SU-DHL-6 (cell line): ENCODE results near the gene FITM2.

Experiments used
- H2AFZ ChIP-seq: fragments of 200-600 bp; sonication (generic); 2 replicates; pipeline ENCODE4 v1.6.1; 2014; ENCODE audit warnings: low read depth, mild to moderate bottlenecking, moderate library complexity, mixed read lengths, antibody characterized with exemption, low read length; ENCODE audit not compliant: severe bottlenecking
- H3F3A ChIP-seq: fragments of 200-600 bp; shearing (Covaris generic); 2 replicates; pipeline ENCODE4 v1.6.0; 2016; ENCODE audit warnings: antibody characterized with exemption, mild to moderate bottlenecking; ENCODE audit not compliant: insufficient read depth
- H3K27ac ChIP-seq: fragments of 200-600 bp; sonication (generic); 2 replicates; pipeline ENCODE4 v1.5.1; 2016; ENCODE audit warnings: low read depth, mild to moderate bottlenecking, low read length, moderate library complexity, mixed read lengths
- H3K27me3 ChIP-seq: fragments of 200-600 bp; sonication (generic), shearing (Covaris generic); 2 replicates; pipeline ENCODE4 v1.6.0; 2014; ENCODE audit warnings: mild to moderate bottlenecking, low read length
- H3K36me3 ChIP-seq: fragments of 200-600 bp; sonication (generic); 2 replicates; pipeline ENCODE4 v1.6.1; 2014; ENCODE audit warnings: mild to moderate bottlenecking, low read length, mixed read lengths
- H3K4me2 ChIP-seq: fragments of 300-600, 200-600 bp; shearing (Covaris generic), sonication (generic); 2 replicates; pipeline ENCODE4 v1.6.0; 2014; ENCODE audit warnings: low read length, low read depth, mild to moderate bottlenecking; ENCODE audit not compliant: poor library complexity, severe bottlenecking
- H3K4me3 ChIP-seq: fragments of 200-600 bp; sonication (generic); 2 replicates; pipeline ENCODE4 v1.5.1; 2014; ENCODE audit warnings: antibody characterized with exemption, low read length, mild to moderate bottlenecking, mixed read lengths; ENCODE audit not compliant: insufficient read depth, poor library complexity, severe bottlenecking
- H3K79me2 ChIP-seq: fragments of 200-600 bp; sonication (generic); 2 replicates; pipeline ENCODE4 v1.6.1; 2014; ENCODE audit warnings: mild to moderate bottlenecking, low read length, moderate library complexity; ENCODE audit not compliant: insufficient read depth
- H3K9ac ChIP-seq: fragments of 200-600 bp; sonication (generic); 2 replicates; pipeline ENCODE4 v1.7.0; 2014; ENCODE audit warnings: mild to moderate bottlenecking, low read length
- H3K9me2 ChIP-seq: fragments of 200-600 bp; sonication (generic); replicated peaks from 2 replicates; pipeline ENCODE4 v1.6.1; 2014; ENCODE audit warnings: low read length; ENCODE audit not compliant: insufficient read depth
- H3K9me3 ChIP-seq: fragments of 200-600 bp; sonication (generic); 2 replicates; pipeline ENCODE4 v1.6.1; 2014; ENCODE audit warnings: low read length, mixed read lengths; ENCODE audit not compliant: insufficient read depth
- H4K20me1 ChIP-seq: fragments of 200-600 bp; sonication (generic); 2 replicates; pipeline ENCODE4 v1.6.1; 2014; ENCODE audit warnings: low read depth, mild to moderate bottlenecking, antibody characterized with exemption, low read length, moderate library complexity, mixed read lengths
- EZH2phosphoT487 ChIP-seq: fragments of 200-600 bp; sonication (generic), shearing (Covaris generic); conservative IDR thresholded peaks from 2 replicates; pipeline ENCODE4 v1.6.1; 2018; ENCODE audit warnings: mild to moderate bottlenecking, antibody characterized with exemption, low read length, moderate library complexity, mixed read lengths
- TF ChIP-seq, protein P1 (sequence below): fragments of 200-600 bp; sonication (generic); IDR thresholded peaks from one replicate; pipeline ENCODE4 v1.5.1; 2017; ENCODE audit warnings: antibody characterized with exemption, mild to moderate bottlenecking, low read length, moderate library complexity; ENCODE audit not compliant: insufficient read depth, poor library complexity, severe bottlenecking

FITM2 gene

DNA sequence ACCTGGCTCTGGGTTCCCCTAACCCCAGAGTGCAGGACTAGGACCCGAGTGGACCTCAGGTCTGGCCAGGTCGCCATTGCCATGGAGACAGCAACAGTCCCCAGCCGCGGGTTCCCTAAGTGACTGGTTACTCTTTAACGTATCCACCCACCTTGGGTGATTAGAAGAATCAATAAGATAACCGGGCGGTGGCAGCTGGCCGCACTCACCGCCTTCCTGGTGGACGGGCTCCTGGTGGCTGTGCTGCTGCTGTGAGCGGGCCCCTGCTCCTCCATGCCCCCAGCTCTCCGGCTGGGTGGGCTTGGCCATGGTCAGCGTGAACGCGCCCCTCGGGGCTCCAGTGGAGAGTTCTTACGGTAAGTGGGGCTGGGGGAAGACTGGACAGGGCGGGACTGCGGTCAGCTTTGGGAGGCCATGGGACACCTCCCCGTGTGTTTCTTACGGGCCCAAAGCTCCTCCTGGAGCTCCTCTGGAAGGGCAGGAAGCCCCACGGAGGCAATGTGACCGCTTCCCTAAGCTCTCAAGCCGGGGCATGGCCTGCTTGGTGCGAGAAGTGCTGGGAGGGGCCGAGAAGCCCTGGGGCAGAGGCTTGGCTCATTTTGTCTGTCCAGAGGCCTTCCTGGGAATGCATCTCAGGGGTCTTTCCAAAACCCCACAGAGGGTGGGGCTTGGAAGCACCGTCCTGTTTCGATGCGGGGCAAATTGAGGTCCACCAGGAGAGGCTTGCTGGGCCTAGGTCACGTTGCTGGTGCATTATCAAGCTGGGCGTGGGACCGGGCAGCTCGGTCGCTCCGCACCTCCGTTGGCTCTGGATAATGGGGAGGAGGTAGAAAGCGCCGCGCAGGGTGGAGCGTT lies 44.7 kb upstream of the FITM2 start, which contains the start of gene HNF4A:
Gene HNF4A, plus strand, starts transcription at position 202 of the 855 bp plus-strand sequence. Its CDS starts 106 bp downstream, at position 308.
- no peak within 1 kb of the TSS for H3K4me3 ChIP-seq
- no peaks in the 10 kb centered on the region for H3K27me3 ChIP-seq
- H2AFZ ChIP-seq, result no peak within 1 kb of the TSS
- no peaks in the 10 kb centered on the region for H3K36me3 ChIP-seq
- H4K20me1 ChIP-seq, result no peaks in the 10 kb centered on the region
- H3K9me3 ChIP-seq, result no peaks in the 10 kb centered on the region
- no peak within 1 kb of the TSS for H3K4me2 ChIP-seq
- H3K9me2 ChIP-seq, result no peaks in the 10 kb centered on the region
- TF ChIP-seq EZH2phosphoT487, result no peak
- TF ChIP-seq, protein P1, sequence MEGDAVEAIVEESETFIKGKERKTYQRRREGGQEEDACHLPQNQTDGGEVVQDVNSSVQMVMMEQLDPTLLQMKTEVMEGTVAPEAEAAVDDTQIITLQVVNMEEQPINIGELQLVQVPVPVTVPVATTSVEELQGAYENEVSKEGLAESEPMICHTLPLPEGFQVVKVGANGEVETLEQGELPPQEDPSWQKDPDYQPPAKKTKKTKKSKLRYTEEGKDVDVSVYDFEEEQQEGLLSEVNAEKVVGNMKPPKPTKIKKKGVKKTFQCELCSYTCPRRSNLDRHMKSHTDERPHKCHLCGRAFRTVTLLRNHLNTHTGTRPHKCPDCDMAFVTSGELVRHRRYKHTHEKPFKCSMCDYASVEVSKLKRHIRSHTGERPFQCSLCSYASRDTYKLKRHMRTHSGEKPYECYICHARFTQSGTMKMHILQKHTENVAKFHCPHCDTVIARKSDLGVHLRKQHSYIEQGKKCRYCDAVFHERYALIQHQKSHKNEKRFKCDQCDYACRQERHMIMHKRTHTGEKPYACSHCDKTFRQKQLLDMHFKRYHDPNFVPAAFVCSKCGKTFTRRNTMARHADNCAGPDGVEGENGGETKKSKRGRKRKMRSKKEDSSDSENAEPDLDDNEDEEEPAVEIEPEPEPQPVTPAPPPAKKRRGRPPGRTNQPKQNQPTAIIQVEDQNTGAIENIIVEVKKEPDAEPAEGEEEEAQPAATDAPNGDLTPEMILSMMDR, result no peak
- H3K9ac ChIP-seq, result no peak within 1 kb of the TSS
- H3K27ac ChIP-seq, result no peak within 1 kb of the TSS
- no peaks in the 10 kb centered on the region for H3F3A ChIP-seq
- no peaks in the 10 kb centered on the region for H3K79me2 ChIP-seq

DNA sequence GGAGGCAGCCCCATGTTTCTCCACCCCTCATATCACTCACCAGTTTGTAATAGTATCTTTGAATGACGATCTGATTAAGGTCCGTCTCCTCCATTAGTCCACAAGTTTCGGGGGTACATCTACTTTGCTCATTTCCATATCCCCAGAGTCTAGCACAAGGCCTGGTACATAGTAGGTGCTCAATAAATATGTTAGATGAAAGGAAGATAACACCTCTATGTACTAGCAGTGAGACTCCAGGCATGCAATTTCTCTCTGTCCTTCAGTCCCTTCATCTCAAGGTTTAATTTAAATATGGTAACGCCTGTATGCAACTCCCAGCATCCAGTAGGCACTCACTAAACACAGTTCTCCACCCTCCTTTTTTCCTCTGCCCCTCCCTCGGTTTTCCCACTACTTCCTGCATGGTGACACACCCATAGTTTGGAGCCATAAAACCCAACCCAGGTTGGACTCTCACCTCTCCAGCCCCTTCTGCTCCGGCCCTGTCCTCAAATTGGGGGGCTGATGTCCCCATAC lies 44.0 kb upstream of the FITM2 start:
- H3K9ac ChIP-seq, result no peak overlapping the region
- no peak overlapping the region for H3K4me2 ChIP-seq
- H3K27me3 ChIP-seq, result no peaks in the 10 kb centered on the region
- no peaks in the 10 kb centered on the region for H3K9me2 ChIP-seq
- H3F3A ChIP-seq, result no peaks in the 10 kb centered on the region
- H2AFZ ChIP-seq, result no peak overlapping the region
- H3K79me2 ChIP-seq, result no peaks in the 10 kb centered on the region
- H3K4me3 ChIP-seq, result no peak overlapping the region
- H4K20me1 ChIP-seq, result no peaks in the 10 kb centered on the region
- no peak overlapping the region for H3K27ac ChIP-seq
- H3K9me3 ChIP-seq, result no peaks in the 10 kb centered on the region
- TF ChIP-seq, protein P1, result no peak
- no peak for TF ChIP-seq EZH2phosphoT487
- H3K36me3 ChIP-seq, result no peaks in the 10 kb centered on the region

DNA sequence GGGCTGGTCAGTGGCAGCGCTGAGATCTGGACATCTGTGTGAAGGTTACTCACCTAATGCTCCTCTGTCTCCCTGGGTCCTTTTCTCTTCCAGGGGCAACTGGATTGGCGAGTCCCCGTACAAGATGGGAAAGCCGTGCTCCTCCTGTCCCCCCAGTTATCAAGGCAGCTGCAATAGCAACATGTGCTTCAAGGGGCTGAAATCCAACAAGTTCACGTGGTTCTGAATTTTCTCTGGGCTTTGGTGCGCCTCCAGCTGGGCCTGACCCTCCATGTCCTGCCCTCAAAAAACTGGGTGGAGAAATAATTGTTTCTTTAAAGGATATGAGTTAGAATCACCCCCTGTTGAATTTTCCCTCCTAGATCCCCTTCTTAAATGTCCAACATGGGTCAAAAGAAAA lies 39.6 kb upstream of the FITM2 start:
- no peak overlapping the region for H3K9ac ChIP-seq
- TF ChIP-seq EZH2phosphoT487, result no peak
- TF ChIP-seq, protein P1, result no peak
- no peaks in the 10 kb centered on the region for H4K20me1 ChIP-seq
- H3K9me3 ChIP-seq, result no peaks in the 10 kb centered on the region
- no peaks in the 10 kb centered on the region for H3K79me2 ChIP-seq
- no peaks in the 10 kb centered on the region for H3K36me3 ChIP-seq
- no peak overlapping the region for H3K27ac ChIP-seq
- H3K4me3 ChIP-seq, result no peak overlapping the region
- no peaks in the 10 kb centered on the region for H3K9me2 ChIP-seq
- no peaks in the 10 kb centered on the region for H3F3A ChIP-seq
- no peak overlapping the region for H2AFZ ChIP-seq
- H3K27me3 ChIP-seq, result no peaks in the 10 kb centered on the region
- H3K4me2 ChIP-seq, result no peak overlapping the region
